ENCODE measurements around the gene SPIN1. TPM values are rescaled to one million over a fixed set of nuclear protein-coding genes. Genes with fewer than 3 reads are reported as not detected.

The SPIN1 gene
- total RNA-seq, 2 experiments from 2014 or later: 42.2 to 45.3 TPM

- Mint-ChIP-seq H3K27ac (no peak overlapping the region), H3K4me1 (peaks cover 4% of the 10 kb centered on the region), H3K36me3 (no peaks in the 10 kb centered on the region), H3K27me3 (no peaks in the 10 kb centered on the region), H3K9me3 (peaks cover 3% of the 10 kb centered on the region), H3K4me3 (no peak overlapping the region)
- POLR2A ChIA-PET: no interaction called here
- DNase-seq: no peak
- ATAC-seq (ENCODE audit: low read depth): no peak
Observed at GRCh38 chr9:88502552-88503034, 114.3 kb downstream of the SPIN1 start.

GRCh38 chr9:88503081-88503844 is 115.0 kb downstream of the SPIN1 start:
- Mint-ChIP-seq H3K9me3 (peaks cover 3% of the 10 kb centered on the region), H3K27ac (no peak overlapping the region), H3K4me1 (peaks cover 4% of the 10 kb centered on the region), H3K27me3 (no peaks in the 10 kb centered on the region), H3K4me3 (no peak overlapping the region), H3K36me3 (no peaks in the 10 kb centered on the region)
- POLR2A ChIA-PET: no interaction called here
- no peak for DNase-seq
- no peak for ATAC-seq (ENCODE audit: low read depth)

GRCh38 chr9:88503845-88504764 is 115.9 kb downstream of the SPIN1 start:
- POLR2A ChIA-PET: no interaction called here
- no peak for ATAC-seq (ENCODE audit: low read depth)
- no peak for DNase-seq

GRCh38 chr9:88508326-88508725 is 120.1 kb downstream of the SPIN1 start:
- DNase-seq (no peak), ATAC-seq (ENCODE audit: low read depth) (no peak)
- H3K9me3 Mint-ChIP-seq: peaks cover 3% of the 10 kb centered on the region
- peaks cover 4% of the 10 kb centered on the region for H3K4me1 Mint-ChIP-seq
- H3K36me3 Mint-ChIP-seq: no peaks in the 10 kb centered on the region
- H3K27ac Mint-ChIP-seq: no peak overlapping the region
- H3K4me3 Mint-ChIP-seq: no peak overlapping the region
- POLR2A ChIA-PET: no interaction called here
- peaks cover 17% of the 10 kb centered on the region for H3K27me3 Mint-ChIP-seq

More at GRCh38 chr9:88503845-88504764, 115.9 kb downstream of the SPIN1 start:
- H3K36me3 Mint-ChIP-seq: no peaks in the 10 kb centered on the region
- H3K27me3 Mint-ChIP-seq: no peaks in the 10 kb centered on the region
- H3K4me3 Mint-ChIP-seq: no peak overlapping the region
- H3K4me1 Mint-ChIP-seq: peaks cover 4% of the 10 kb centered on the region
- peaks cover 3% of the 10 kb centered on the region for H3K9me3 Mint-ChIP-seq
- H3K27ac Mint-ChIP-seq: peak overlapping the region; percentile 2

GRCh38 chr9:88511906-88512305 is 123.7 kb downstream of the SPIN1 start:
- Mint-ChIP-seq H3K4me3 (no peak overlapping the region), H3K4me1 (no peaks in the 10 kb centered on the region), H3K36me3 (no peaks in the 10 kb centered on the region), H3K27ac (no peak overlapping the region), H3K9me3 (peaks cover 5% of the 10 kb centered on the region), H3K27me3 (peaks cover 19% of the 10 kb centered on the region)
- no peak for ATAC-seq (ENCODE audit: low read depth)
- POLR2A ChIA-PET: no interaction called here
- no peak for DNase-seq

GRCh38 chr9:88514247-88514646 is 126.0 kb downstream of the SPIN1 start:
- H3K4me3 Mint-ChIP-seq: no peak overlapping the region
- POLR2A ChIA-PET: no interaction called here
- H3K4me1 Mint-ChIP-seq: no peaks in the 10 kb centered on the region
- H3K36me3 Mint-ChIP-seq: no peaks in the 10 kb centered on the region
- H3K9me3 Mint-ChIP-seq: peaks cover 5% of the 10 kb centered on the region
- DNase-seq: no peak
- H3K27me3 Mint-ChIP-seq: peaks cover 19% of the 10 kb centered on the region
- ATAC-seq (ENCODE audit: low read depth): no peak
- H3K27ac Mint-ChIP-seq: no peak overlapping the region

- Mint-ChIP-seq H3K4me3 (no peak overlapping the region), H3K27me3 (peaks cover 17% of the 10 kb centered on the region), H3K27ac (no peak overlapping the region), H3K36me3 (no peaks in the 10 kb centered on the region), H3K4me1 (no peaks in the 10 kb centered on the region), H3K9me3 (no peaks in the 10 kb centered on the region)
- DNase-seq: no peak
- no peak for ATAC-seq (ENCODE audit: low read depth)
- POLR2A ChIA-PET: no interaction called here
Observed at GRCh38 chr9:88521308-88521707, 133.1 kb downstream of the SPIN1 start.

GRCh38 chr9:88522360-88522759 is 134.1 kb downstream of the SPIN1 start:
- no peaks in the 10 kb centered on the region for H3K4me1 Mint-ChIP-seq
- no peak for ATAC-seq (ENCODE audit: low read depth)
- H3K36me3 Mint-ChIP-seq: no peaks in the 10 kb centered on the region
- no peak for DNase-seq
- H3K9me3 Mint-ChIP-seq: no peaks in the 10 kb centered on the region
- H3K27me3 Mint-ChIP-seq: peaks cover 15% of the 10 kb centered on the region
- no peak overlapping the region for H3K27ac Mint-ChIP-seq
- POLR2A ChIA-PET: no interaction called here
- H3K4me3 Mint-ChIP-seq: no peak overlapping the region

GRCh38 chr9:88523056-88523455 is 134.8 kb downstream of the SPIN1 start:
- no peak overlapping the region for H3K27ac Mint-ChIP-seq
- H3K4me3 Mint-ChIP-seq: no peak overlapping the region
- H3K36me3 Mint-ChIP-seq: no peaks in the 10 kb centered on the region
- POLR2A ChIA-PET: no interaction called here
- ATAC-seq (ENCODE audit: low read depth): no peak
- no peaks in the 10 kb centered on the region for H3K4me1 Mint-ChIP-seq
- no peaks in the 10 kb centered on the region for H3K9me3 Mint-ChIP-seq
- no peak for DNase-seq
- peaks cover 15% of the 10 kb centered on the region for H3K27me3 Mint-ChIP-seq

GRCh38 chr9:88524911-88525310 is 136.7 kb downstream of the SPIN1 start:
- Mint-ChIP-seq H3K36me3 (no peaks in the 10 kb centered on the region), H3K27me3 (peaks cover 23% of the 10 kb centered on the region), H3K27ac (no peak overlapping the region), H3K4me3 (no peak overlapping the region), H3K9me3 (no peaks in the 10 kb centered on the region), H3K4me1 (peaks cover 1% of the 10 kb centered on the region)
- DNase-seq: no peak
- POLR2A ChIA-PET: no interaction called here
- ATAC-seq (ENCODE audit: low read depth): no peak

GRCh38 chr9:88527618-88528017 is 139.4 kb downstream of the SPIN1 start:
- H3K27me3 Mint-ChIP-seq: peaks cover 43% of the 10 kb centered on the region
- peaks cover 6% of the 10 kb centered on the region for H3K4me1 Mint-ChIP-seq
- no peaks in the 10 kb centered on the region for H3K9me3 Mint-ChIP-seq
- no peak for DNase-seq
- H3K36me3 Mint-ChIP-seq: no peaks in the 10 kb centered on the region
- POLR2A ChIA-PET: no interaction called here
- no peak overlapping the region for H3K27ac Mint-ChIP-seq
- no peak overlapping the region for H3K4me3 Mint-ChIP-seq
- no peak for ATAC-seq (ENCODE audit: low read depth)

Measured in activated naive CD8-positive, alpha-beta T cell treated with anti-CD3 and anti-CD28 coated beads, Interleukin-2, amount 10 ng/mL, durations not matched to agents 7 days and 5 days (primary cell).